HL-60/S4 treated with phorbol 12-myristate 13-acetate at 8.2 ng/mL for 4 days and 3 days (cell line): ENCODE measurements around the gene TLE4.

Experiments used
- in situ Hi-C: fragments of 300-500 bp; cut with MboI; formaldehyde crosslinking; loops from 2 replicates; pipeline ENCODE4 v1.15.0; 2022; ENCODE audit warnings: low sequenced_read_pairs

TLE4 gene

GRCh38 chr9:79684711-79685575 is 113.2 kb downstream of the TLE4 start:
- in situ Hi-C loops, result no loop called here

GRCh38 chr9:79685577-79685976 is 113.8 kb downstream of the TLE4 start:
- in situ Hi-C loops, result no loop called here

- in situ Hi-C loops, result no loop called here
These were observed 114.8 kb downstream of the TLE4 start for GRCh38 chr9:79686381-79687130.

GRCh38 chr9:79687131-79687447 is 115.3 kb downstream of the TLE4 start:
- in situ Hi-C loops, result no loop called here

GRCh38 chr9:79688363-79688762 is 116.6 kb downstream of the TLE4 start:
- in situ Hi-C loops, result no loop called here

- in situ Hi-C loops, result no loop called here
These were observed 117.8 kb downstream of the TLE4 start for GRCh38 chr9:79689576-79689975.

- in situ Hi-C loops, result no loop called here
These were observed 119.7 kb downstream of the TLE4 start for GRCh38 chr9:79691496-79691895.

- in situ Hi-C loops, result no loop called here
These were observed 121.2 kb downstream of the TLE4 start for GRCh38 chr9:79692857-79693571.

GRCh38 chr9:79693750-79694149 is 122.0 kb downstream of the TLE4 start:
- in situ Hi-C loops, result no loop called here

GRCh38 chr9:79694208-79694607 is 122.4 kb downstream of the TLE4 start:
- in situ Hi-C loops, result no loop called here

GRCh38 chr9:79694676-79695400 is 123.1 kb downstream of the TLE4 start:
- in situ Hi-C loops, result no loop called here

- in situ Hi-C loops, result no loop called here
These were observed 123.9 kb downstream of the TLE4 start for GRCh38 chr9:79695531-79696175.

GRCh38 chr9:79698967-79699366 is 127.2 kb downstream of the TLE4 start:
- in situ Hi-C loops, result no loop called here

GRCh38 chr9:79699479-79699878 is 127.7 kb downstream of the TLE4 start:
- in situ Hi-C loops, result no loop called here

GRCh38 chr9:79700607-79701360 is 129.0 kb downstream of the TLE4 start:
- in situ Hi-C loops, result no loop called here

GRCh38 chr9:79701651-79702050 is 129.9 kb downstream of the TLE4 start:
- in situ Hi-C loops, result no loop called here

GRCh38 chr9:79705704-79706103 is 133.9 kb downstream of the TLE4 start:
- in situ Hi-C loops, result no loop called here

- in situ Hi-C loops, result no loop called here
These were observed 134.7 kb downstream of the TLE4 start for GRCh38 chr9:79706512-79706911.

- in situ Hi-C loops, result no loop called here
These were observed 135.8 kb downstream of the TLE4 start for GRCh38 chr9:79707589-79707988.

- in situ Hi-C loops, result no loop called here
These were observed 136.8 kb downstream of the TLE4 start for GRCh38 chr9:79708541-79708940.
